ENCODE results near the gene PHYHIPL. TPM values are rescaled to one million over a fixed set of nuclear protein-coding genes. Genes with fewer than 3 reads are reported as not detected.

The PHYHIPL gene
- total RNA-seq, 1 experiment from 2014 or later, result not detected

GRCh38 chr10:59255463-59255862 lies 79.0 kb downstream of the PHYHIPL start:
- DNase-seq (ENCODE audit: low read depth), result no peak

- DNase-seq (ENCODE audit: low read depth), result no peak
These were observed 80.8 kb downstream of the PHYHIPL start for GRCh38 chr10:59257224-59257623.

GRCh38 chr10:59258890-59259289 lies 82.4 kb downstream of the PHYHIPL start:
- no peak for DNase-seq (ENCODE audit: low read depth)

GRCh38 chr10:59265141-59265540 lies 88.7 kb downstream of the PHYHIPL start:
- DNase-seq (ENCODE audit: low read depth), result no peak

GRCh38 chr10:59266321-59266720 lies 89.9 kb downstream of the PHYHIPL start:
- no peak for DNase-seq (ENCODE audit: low read depth)

- no peak for DNase-seq (ENCODE audit: low read depth)
These were observed 92.0 kb downstream of the PHYHIPL start for GRCh38 chr10:59268460-59268859.

- no peak for DNase-seq (ENCODE audit: low read depth)
These were observed 93.2 kb downstream of the PHYHIPL start for GRCh38 chr10:59269651-59270050.

GRCh38 chr10:59270492-59270891 lies 94.0 kb downstream of the PHYHIPL start:
- DNase-seq (ENCODE audit: low read depth), result no peak

GRCh38 chr10:59271160-59271559 lies 94.7 kb downstream of the PHYHIPL start:
- no peak for DNase-seq (ENCODE audit: low read depth)

- DNase-seq (ENCODE audit: low read depth), result no peak
These were observed 95.6 kb downstream of the PHYHIPL start for GRCh38 chr10:59272061-59272460.

GRCh38 chr10:59273445-59273844 lies 97.0 kb downstream of the PHYHIPL start:
- no peak for DNase-seq (ENCODE audit: low read depth)

- DNase-seq (ENCODE audit: low read depth), result no peak
These were observed 99.7 kb downstream of the PHYHIPL start for GRCh38 chr10:59276133-59276532.

- no peak for DNase-seq (ENCODE audit: low read depth)
These were observed 100.5 kb downstream of the PHYHIPL start for GRCh38 chr10:59276919-59277318.

- no peak for DNase-seq (ENCODE audit: low read depth)
These were observed 103.0 kb downstream of the PHYHIPL start for GRCh38 chr10:59279476-59279875.

GRCh38 chr10:59279991-59280505 lies 103.6 kb downstream of the PHYHIPL start:
- DNase-seq (ENCODE audit: low read depth), result no peak

GRCh38 chr10:59281861-59282260 lies 105.4 kb downstream of the PHYHIPL start:
- DNase-seq (ENCODE audit: low read depth), result no peak

- DNase-seq (ENCODE audit: low read depth), result no peak
These were observed 107.1 kb downstream of the PHYHIPL start for GRCh38 chr10:59283456-59284091.

GRCh38 chr10:59284118-59284975 lies 107.9 kb downstream of the PHYHIPL start:
- DNase-seq (ENCODE audit: low read depth), result no peak

- no peak for DNase-seq (ENCODE audit: low read depth)
These were observed 108.6 kb downstream of the PHYHIPL start for GRCh38 chr10:59285073-59285472.

- no peak for DNase-seq (ENCODE audit: low read depth)
These were observed 109.4 kb downstream of the PHYHIPL start for GRCh38 chr10:59285848-59286247.

- DNase-seq (ENCODE audit: low read depth), result no peak
These were observed 111.3 kb downstream of the PHYHIPL start for GRCh38 chr10:59287587-59288255.

- no peak for DNase-seq (ENCODE audit: low read depth)
These were observed 113.4 kb downstream of the PHYHIPL start for GRCh38 chr10:59289853-59290252.

Measured in Daoy (cell line).